HPDE6-E6E7 (cell line): Measurements from ENCODE around the gene MRPL27.

Experiments used
- DNase-seq: peaks from one replicate; pipeline ENCODE4 v3.0.0; 2011; ENCODE audit warnings: missing footprints; ENCODE audit errors: extremely low spot score

MRPL27 gene

DNA sequence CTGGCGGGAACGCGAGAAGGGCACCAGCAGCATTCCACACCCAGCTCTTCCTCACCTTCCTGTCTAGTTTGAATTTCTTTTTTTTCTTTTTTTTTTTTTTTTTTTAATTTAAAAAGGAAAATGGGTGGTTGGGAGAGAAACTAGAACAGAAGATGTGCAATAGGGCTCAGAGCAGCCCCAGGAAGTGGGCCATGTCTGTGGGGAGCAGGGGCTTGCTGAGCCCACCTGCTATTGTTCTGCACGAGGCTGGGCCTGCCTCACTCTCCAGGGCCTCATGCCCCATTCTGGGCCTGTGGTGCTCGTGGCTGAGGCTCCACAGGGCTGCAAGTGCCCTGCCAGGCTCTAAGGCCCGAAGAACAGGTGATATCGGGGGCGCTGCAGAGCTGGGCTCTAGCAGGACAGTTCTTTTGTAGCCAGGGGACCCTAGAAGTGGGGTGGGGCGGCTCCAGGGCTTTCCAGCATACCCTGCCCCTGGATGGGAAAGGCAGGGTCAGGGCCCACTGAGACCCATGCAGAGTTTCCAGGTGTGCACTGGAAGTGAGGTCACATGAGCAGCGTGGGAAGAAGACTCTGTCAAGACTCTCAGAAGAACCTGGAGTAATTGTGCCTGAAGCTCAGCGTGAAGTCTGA, 12.4 kb downstream of the MRPL27 start:
- no peak for DNase-seq

DNA sequence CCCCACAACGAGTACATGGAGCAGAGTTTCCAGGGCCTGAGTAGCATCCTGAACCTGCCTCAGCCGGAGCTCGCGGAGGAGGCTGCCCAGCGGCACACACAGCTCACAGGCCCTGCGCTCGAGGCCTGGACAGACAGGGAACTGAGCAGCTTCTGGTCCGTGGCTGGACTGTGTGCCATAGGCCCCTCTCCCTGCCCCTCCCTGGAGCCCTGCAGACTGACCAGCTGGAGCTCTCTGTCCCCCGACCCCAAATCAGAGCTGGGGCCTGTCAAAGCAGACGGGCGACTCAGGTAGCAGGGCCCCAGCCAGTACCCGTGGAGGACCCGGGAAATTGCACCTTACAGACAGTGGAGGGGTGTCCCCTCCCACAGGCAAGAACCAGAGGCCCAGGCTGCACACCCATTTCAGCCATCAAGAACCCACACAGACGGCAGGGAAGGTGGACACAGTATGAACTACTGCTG, 13.0 kb downstream of the MRPL27 start:
- DNase-seq, result no peak

DNA sequence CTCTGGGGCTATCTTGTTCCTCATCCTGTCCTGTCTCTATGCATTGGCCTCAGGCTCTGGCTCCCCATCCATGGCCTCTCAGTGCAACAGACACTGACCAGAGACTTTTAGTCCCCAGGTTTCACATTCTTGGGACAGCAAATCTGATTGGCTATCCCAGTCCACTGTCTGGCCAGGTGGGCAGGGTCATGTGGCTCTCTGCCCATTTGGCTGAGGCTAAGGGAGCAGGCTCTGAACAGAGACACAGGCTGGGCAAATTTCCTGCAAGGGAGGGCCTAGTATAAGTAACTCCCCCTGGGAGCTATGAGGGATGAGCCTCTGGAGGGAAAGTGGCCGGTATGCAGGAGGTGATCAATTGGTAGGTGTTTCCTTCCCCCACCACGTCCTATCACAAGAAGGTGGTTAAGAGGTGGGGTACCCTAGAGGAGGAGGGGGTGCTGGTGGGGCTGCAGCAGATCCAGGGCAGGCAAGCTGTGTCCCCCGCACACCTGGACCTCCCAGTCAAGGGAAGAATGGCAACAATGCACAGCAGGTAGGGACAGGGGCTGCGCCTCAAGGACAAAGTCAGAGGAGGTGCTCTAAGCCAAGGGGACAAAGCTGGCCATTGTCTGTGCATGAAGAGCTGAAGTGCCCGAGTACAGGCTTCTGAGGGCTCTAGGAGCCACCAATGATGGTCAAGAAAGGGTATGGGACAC, 13.8 kb downstream of the MRPL27 start:
- DNase-seq, result no peak

DNA sequence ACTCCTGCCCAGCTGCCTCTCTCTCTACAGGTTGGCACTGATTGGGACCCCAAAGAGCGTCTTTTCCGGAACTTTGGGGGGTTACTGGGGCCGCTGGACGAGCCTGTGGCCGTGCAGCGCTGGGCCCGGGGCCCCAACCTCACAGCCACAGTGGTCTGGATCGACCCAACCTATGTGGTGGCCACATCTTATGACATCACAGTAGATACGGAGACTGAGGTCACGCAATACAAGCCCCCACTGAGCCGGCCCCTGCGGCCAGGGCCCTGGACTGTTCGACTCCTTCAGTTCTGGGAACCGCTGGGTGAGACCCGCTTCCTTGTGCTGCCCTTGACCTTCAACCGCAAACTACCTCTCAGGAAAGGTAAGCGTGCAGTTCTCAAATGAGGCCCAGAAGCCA, 14.8 kb downstream of the MRPL27 start:
- no peak for DNase-seq

DNA sequence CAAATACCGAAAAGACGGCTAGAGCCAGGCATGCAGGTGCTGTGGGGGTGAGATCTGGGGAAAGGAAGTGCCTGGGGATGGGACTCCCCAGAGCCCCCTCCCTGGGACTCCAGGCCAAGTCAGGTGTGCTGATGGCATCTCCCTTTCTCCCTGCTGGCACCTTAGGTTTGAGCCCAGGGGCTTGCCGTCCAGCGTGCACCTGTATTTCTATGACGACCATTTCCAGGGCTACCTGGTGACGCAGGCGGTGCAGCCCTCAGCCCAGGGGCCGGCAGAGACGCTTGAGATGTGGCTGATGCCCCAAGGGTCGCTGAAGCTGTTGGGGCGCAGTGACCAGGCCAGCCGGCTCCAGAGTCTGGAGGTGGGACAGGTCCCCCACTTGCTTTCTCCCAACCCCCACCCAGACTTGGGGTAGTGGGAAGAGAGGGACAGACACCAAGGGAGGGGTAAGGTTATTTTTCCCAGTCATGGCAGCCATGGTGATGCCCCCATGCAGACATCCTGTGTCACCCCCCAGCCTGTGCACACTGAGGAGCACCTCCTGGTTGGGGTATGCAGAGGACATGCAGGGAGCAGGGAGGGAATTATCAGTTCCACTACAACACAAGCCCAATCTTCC, 16.0 kb downstream of the MRPL27 start:
- DNase-seq, result no peak

DNA sequence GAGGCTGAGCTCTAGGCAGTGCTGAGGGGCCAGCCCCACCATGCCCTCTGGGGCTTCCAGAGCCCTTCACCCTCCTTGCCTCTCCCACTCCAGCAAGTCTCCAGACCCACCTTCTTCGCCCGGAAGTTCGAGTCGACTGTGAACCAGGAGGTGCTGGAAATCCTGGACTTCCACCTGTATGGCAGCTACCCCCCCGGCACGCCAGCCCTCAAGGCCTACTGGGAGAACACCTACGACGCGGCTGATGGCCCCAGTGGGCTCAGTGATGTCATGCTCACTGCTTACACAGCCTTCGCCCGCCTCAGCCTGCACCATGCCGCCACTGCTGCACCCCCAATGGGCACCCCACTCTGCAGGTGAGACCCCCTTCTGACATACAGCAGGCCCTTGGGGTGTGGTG, 16.6 kb downstream of the MRPL27 start:
- DNase-seq, result no peak

DNA sequence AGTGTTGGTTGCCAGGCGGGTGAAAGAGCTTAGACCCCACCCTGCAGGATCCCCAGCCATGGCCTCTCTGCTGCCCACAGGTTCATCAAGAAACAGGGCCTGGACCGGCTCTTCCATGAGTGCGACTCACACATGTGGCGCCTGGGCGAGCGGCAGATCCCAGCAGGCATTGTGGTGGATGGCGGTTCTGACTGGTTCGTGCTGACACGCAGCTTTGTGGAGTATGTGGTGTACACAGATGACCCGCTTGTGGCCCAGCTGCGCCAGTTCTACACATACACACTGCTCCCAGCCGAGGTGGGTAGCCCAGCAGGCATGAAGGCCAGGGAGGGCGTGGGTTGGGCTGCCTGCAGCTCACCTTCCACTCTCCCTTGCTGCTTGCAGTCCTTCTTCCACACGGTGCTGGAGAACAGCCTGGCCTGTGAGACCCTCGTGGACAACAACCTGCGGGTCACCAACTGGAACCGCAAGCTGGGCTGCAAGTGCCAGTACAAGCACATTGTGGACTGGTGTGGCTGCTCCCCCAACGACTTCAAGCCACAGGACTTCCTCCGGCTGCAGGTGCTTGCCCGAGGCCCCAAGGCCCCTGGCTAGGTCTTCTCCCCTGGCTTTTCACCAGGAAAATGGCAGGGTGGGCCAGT, 17.2 kb downstream of the MRPL27 start:
- DNase-seq, result no peak

DNA sequence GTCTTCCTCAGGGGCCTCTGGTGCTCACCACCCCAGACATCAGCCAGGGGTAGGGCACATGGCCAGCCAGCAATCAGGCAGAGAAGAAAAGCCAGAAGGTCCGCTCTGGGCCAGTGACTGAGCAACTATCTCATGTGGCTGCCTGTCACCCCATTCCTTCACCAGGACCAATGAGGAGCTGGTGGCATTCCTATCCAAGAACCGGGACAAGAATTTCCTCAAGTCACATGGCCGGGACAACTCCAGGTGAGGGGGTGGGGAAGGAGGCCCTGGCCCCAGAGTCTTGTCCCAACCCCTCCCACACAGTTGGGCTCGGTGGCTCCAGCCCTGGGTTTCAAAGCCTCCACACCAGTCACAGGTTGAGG, 17.7 kb downstream of the MRPL27 start:
- DNase-seq, result no peak

DNA sequence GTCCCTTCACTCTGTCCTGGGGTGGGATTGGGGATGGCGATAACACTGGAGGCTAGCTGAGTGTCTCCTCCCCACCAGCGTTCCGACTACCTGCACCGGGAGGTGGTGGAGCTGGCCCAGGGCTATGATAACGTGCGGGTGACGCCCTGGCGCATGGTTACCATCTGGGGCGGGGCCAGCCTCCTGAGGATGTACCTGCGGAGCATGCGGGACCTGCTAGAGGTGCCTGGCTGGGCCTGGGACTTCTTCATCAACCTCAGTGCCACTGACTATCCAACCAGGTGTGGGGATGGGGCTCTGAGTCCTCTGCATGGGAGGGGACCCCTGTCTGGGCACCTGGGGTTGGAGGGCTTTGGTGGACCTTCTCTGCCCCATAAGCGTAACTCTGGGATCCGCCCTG, 18.2 kb downstream of the MRPL27 start:
- DNase-seq, result no peak

DNA sequence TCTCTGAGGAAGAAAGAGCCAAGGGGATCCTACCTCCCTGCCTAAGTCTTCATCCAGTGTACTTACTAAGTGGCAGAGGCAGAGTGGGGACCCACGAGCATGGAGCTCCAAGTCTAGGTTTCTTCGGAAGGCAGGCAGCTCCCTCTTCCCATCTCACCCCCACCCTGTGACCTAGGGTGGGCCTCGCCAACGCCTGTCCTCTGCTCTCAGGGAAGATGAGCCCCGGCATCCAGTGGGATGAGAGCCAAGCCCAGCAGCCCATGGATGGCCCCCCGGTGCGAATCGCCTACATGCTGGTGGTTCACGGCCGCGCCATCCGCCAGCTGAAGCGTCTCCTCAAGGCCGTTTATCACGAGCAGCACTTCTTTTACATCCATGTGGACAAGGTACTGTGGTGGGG, 18.8 kb downstream of the MRPL27 start:
- no peak for DNase-seq

DNA sequence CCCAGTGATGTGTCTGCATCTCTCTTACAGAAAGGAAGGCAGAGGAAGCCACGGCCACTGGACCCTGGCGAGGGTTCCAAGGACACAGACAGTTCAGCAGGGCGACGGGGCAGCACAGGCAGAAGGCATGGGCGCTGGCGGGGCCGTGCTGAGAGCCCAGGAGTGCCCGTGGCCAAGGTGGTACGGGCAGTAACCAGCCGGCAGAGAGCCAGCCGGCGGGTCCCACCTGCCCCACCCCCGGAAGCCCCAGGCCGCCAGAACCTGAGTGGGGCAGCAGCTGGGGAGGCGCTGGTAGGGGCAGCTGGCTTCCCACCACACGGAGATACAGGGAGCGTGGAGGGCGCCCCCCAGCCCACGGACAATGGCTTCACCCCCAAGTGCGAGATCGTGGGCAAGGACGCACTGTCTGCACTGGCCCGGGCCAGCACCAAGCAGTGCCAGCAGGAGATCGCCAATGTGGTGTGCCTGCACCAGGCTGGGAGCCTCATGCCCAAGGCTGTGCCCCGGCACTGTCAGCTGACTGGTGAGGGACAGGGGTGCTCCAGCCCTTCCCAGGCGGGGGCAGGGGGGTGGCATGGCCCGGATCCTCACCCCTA, 19.3 kb downstream of the MRPL27 start:
- no peak for DNase-seq

DNA sequence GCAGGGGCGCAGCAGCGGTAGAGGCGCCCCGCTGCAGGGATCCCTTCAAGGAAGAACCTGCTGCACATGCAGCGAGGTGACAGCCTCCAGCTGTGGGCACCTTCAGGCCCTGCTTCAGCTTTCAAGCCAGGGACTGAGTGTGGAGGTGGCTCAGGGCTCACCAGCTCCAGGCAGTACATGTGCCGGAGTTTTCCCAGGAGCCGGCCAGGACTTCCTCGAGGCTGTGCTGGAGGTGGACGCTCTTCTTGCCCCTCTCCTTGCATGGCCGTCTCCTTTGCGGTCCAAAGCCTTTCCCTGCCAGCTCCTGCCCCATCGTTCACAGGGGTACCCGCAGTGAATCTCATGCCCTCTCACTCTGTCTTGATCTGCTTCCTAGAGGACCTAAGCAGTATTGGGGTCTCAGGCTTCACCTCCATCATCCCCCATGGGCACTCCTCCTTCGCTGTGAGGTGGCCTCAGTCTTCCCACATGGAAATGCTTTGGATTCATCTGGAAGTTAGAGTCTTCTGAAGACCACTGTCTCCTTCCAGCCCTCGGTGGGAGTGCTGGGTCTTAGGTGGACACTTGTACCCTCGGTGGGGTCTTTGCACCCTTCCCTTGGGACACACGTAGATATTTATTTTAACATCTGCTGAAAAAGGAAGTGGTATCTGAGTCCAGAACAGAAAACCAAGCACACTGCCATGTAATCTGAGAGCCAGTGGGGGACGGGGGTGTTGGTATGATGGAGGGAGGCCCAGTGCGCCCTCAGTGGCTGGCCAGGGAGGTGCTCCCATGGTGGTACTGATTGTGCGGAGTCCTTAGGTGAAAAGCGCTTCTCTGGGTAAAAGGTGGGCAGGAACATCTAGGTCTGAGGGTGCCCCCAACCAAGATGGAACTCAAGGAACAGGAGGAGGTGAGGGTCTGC, 20.0 kb downstream of the MRPL27 start:
- no peak for DNase-seq

DNA sequence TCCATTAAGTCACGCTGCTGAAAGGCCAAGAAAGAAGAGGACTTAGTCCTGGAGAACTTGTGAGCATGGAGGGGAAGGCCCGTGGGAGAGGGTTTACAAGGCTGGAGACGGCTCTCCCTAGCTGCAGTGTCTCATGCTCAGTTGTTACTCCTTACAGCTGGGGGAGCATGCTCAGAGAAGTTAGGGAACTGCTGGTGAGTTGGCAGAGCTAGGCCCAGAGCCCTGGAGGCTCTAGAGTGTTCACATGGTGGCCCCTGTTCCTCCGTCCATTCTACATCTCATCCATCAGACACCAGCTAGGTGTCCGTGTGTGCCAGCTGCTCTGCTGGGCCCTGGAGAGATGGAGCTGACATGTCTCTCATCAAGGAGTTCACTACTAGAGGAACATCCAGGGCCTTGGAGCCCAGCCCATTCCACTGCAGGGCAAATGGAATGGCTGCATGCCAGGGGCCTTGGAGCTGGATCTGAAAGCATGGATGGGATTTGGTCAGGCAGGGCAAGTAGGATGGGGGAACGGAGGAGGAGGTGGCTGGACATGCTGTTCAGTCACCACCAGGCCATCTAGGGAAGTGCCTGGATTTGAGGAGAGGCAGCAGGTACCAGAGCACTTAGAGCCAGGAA, 20.8 kb downstream of the MRPL27 start:
- no peak for DNase-seq

DNA sequence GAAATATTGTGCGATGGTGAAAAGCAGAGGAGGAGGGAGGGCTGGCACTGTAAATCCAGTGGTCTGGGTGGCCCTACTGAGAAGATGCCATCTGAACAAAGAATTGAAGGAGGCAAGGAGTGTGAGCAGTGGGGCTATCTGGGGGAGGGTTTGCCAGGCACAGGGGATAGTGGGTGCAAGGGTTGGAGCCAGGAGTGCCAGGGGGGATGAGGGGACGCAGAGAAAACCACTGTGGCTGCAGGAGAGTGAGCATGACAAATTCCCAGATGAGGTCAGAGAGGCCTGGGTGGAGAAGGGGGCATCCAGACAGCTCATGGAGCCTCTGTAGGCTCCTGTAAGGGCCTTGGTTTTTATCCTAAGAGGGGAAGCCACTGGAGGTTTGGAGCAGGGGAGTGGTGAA, 22.3 kb downstream of the MRPL27 start:
- DNase-seq, result no peak

DNA sequence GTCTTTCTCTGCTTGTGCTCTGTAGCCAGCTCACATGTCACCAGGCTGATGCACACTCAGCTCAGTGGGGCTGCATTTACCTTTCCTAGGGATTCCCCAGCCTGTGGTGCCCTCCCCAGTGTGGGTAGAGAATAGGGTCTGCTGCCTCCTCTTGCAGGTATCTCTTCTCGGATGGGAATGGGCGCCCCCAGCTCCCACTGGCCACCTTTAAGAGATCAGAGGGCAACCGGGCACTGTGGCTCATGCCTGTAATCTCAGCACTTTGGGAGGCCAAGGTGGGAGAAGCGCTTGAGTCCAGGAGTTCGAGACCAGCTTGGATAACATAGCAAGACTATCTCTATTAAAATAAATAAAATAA, 23.8 kb downstream of the MRPL27 start:
- no peak for DNase-seq

DNA sequence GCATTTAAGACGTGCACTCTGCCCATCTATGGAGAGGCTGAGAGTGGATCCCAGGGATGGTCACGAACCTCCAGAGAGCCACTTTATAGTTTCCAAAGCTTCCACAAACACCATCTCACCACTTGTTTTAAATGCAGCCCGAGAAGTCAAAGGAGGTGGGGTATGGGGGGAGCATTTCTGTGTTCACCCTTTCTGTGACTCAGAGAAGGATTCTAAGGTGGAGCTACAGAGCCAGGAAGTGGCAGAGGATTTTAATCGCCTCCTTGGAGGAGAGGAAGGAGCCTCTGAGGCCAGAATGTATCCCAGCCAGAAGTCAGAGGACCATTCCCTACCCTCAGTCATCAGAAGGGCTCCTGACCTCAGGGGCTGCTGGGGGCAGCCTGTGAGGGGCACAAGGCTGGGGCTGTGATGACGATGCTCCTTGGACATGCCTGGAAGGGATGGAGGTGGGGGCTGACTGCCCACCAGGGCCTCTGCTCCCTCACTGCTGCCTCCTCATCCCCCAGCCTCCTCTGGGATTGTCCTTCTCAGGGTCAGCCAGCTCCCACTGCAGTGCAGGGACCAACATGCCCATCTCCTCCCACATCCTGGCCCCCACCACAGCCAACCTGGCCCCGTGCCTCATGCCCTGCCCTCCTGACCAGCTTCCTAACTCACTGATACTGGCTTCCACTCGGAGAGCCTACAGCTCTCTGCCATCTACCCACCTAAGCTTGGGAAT, 24.3 kb downstream of the MRPL27 start:
- DNase-seq, result no peak

DNA sequence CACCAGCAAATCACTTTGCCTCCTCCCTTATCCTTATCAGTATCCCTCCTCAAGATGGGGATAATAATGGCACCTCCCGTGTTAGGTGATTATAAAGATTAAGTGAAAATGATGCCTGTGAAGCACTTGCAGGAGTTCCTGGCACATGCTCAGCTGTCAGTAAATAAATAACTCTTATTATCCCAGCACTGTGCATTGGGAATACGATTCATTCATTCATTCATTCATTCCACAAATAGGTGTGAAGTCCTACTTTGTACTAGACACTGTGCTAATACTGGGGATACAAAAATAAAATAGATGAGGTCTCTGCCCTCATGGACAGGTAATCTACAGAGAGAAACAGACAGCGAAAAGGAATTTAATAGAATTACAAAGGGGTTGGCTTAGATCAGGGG, 25.1 kb downstream of the MRPL27 start:
- no peak for DNase-seq

DNA sequence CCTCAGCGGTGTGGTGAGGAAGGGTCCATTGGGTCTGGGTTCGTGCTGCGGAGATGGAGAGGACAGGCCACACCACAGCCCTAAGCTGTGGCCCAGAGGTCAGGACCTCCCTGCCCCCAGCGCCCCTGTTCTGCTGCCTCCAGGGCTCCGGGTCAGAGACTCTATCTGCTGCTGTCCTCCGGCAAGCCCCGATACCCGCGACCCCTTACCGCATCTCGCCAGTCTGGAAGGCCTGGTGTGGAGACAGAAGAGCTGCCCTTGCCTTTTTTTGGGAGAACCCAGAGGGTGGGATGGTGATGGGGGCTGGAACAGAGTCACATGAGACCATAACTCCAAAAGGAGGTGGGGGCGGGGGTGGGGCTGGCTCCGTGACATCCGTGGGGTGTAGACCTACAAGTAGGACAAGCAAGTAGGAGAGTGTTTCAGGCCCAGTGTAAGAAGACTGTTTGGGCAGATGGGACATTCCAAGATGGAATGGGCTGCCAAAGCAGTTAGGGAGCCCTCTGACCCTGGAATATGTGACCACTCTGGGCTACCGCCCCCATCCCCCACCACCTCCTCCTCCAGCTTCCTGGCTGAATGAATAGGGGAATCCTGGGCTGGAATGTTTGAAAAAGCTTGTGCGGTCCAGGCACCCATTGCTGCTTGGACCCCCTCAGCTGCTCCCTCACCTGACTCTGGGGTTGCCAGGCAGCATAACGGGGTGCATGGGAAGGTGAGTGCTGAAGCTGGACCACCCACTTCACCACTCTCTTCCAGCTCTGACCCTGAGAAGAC, 25.7 kb downstream of the MRPL27 start:
- no peak for DNase-seq

DNA sequence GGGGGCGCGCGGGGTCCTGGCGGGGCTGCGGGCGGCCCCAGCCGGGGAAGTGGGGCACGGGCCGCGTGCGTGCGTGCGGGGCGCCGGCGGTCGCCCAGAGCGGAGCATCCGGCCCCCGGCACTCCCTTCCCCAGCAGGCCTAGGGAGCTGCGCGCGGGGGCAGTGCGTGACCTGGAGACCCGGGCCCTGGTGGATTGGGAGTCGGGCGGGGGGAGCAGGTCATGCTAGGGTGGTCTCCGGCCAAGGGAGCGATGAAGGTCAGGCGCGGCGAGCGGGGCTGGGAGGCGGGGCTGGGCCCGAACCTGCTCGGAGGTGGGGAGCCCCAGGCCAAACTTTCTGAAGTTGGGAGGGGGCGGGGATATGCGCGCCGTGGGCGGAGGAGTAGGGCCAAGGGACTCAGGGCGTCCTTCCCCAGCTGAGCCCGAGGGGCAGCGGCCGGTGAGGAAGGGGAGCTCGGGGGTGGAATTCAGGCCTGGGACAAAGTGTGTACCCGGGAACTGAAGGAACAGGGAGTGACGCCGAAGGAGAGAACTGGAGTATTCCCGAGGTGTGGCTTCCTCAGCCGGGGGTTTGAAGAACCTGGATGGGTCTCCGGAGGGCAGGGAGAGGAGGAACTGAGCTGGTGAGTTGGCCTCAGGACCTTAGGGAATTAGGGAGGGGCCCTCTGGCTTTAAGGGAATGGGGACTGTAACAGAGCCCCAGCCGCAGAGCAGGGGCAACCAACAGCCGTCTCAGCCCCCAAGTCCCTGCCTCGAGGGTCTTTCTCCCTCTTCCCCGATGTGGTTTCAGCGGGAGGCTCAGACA, 26.5 kb downstream of the MRPL27 start:
- no peak for DNase-seq
